ENCODE measurements around the gene SLIT3.

Gene SLIT3

DNA sequence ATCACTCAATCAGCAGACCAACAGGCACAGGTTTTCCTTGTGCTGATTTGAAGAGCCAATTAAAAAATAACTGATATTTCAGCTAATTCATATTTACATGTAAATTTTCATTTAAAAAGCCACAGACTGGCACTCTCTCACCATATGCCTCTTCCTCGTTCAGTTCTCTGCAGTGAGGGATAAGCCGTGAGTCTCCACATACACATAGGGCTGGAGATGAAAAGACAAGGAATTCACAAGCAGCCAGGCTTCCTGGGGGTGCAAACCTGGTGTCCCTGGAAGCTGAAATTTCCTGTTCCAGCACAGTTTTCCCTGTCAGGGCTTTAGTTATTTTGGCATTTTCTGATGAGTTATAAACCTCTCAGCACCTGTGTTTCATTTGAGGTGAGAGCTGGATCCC, 397.9 kb downstream of the SLIT3 start:
- DNase-seq, result no peak

DNA sequence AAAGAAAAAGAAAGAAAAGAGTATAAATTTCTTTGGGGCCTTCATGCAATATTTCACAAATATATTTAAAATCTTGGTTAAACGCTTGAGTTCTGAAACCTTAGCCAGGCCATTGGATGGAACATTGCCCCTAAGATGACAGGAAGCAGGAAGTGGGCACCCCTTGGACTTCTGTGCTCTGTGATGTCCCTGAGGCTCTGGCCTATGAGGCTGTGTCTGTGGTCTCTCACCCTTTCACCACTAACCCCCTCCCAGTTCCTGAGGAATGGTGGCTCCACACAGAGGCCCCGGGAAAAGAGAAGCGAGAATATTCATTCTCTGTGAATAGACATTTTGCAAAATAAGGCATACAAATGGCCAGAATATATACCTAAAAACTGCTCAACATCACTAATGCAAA, 401.3 kb downstream of the SLIT3 start:
- no peak for DNase-seq

DNA sequence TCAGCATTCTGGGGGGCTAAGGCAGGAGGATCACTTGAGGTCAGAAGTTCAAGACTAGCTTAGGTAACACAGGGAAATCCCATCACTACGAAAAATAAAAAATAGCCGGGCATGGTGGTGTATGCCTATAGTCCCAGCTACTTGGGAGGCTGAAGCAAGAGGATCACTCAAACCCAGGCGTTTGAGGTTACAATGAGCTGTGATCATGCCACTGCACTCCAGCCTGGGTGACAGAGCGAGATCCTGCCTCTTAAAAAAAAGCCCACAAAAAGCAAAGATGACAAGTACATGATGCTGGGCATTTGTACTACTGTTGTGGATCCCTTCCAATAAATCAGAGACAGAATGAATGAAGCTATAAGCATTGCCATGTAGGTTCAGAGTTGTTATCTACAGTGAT, 401.7 kb downstream of the SLIT3 start:
- DNase-seq, result no peak

DNA sequence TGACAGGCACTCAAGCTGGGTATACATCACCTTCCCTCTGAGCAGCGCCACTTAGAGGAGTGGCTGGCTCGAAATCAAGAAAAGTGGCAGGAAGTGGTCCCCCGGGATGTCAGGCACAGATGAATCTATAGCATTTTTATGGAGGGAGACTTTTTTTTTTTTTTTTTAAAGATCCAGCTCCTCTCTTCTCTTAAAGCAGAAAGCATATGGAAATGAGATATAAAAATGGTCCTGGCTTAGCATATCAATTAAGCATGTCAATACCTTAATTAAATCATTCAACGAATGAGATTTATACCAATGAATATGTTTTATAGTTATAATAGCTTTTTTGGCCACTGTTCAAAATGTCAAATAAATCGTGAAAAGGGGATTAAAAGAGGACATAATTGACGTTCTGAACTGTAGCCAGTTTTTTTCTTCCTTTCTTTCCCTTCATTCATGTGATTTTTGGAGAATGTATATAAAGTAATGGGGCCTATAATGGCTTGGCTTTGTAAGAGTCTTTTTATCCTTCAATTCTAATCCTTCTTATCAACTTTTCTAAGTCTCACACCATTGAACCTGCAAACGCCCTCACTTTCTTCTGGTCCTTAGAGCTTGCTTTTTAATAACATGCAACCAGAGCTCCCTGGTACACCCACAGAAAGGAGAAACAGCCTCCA, 402.6 kb downstream of the SLIT3 start:
- no peak for DNase-seq

DNA sequence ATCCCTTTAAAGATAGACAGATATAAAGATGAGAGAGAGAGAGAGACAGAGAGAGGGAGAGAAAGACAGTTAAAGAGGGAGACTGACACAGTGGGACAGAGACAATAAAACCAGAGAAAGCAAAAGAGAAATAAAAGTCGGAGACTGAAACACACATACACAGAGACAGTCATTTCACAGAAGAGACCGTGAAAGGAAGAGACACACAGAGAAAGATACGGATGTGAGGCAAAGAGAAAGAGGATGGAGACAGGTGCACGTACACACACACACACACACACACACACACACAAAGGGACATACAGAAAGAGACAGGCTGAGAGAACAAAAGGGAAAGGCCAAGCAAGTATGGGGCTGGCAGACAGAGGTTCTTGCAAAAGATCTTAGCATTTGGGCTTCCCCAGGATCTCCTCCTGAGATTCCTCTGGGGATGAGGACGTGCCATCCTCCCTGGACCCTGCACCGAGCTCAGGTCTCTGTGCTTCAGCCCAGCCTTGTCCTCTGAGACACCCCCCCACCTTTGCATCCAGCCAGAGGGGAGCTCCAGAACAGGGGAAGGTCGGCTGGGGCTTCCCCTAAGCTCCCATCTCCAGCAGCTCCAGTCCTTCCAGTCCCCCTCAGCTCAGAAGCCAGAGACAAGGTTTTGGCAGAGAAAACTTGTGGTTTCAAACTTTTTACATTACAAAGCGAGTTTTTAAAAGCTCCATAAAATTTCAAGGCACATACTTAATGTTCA, 403.4 kb downstream of the SLIT3 start:
- DNase-seq, result no peak

DNA sequence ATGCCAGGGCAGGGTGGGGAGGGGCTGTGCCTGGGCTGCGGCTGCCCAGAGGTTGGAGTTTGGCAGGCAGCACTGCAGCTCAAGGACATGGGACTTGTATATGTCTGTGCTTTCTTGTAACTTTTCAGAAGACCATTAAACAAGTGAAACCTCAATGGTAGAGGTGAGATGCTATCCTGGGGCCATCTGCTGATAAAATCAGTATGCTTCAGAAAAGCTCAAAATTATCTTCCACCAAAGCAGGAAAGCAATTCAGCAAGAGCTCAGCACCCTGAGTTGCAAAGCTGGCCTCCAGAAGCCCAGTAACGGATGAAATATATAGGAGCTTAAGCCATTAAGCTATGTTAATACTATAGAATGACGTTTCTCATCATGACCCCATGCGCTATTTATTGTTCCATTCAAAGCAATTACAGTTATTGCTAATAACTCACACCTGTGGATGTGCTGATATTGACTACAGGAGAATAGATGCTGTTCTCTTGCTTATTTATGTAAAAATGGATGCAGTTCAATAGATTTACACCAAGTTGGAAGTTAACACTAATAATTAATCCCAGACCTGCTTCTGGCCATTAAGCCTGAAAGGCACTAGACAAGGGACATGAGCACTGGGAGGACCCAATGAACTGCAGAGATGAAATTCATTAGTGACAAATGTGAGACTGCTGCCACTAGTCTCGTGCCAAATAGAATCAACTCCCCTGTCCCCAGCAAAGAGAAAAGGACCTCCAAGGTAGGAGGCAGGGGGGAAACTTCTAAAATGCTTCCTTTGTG, 405.5 kb downstream of the SLIT3 start:
- DNase-seq, result no peak

DNA sequence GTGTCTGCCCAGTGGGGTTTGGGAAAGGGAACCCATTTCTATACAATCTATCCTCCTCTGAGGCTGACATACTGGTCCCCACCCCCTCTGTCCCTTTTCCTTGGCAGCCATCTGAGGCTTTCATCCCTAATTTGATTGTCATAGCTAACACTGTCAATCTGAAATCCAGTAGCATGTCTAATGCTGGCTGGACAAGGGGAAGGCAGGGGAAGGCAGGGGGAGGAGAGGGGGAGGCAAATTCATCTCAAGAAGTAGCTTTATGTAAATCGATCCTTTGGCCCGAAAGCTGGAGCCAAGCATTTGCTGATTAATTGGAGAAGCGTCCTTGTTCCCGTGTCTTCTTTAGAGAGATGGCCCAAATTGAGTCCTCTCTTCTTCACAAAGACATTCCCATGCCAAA, 407.7 kb downstream of the SLIT3 start:
- no peak for DNase-seq

DNA sequence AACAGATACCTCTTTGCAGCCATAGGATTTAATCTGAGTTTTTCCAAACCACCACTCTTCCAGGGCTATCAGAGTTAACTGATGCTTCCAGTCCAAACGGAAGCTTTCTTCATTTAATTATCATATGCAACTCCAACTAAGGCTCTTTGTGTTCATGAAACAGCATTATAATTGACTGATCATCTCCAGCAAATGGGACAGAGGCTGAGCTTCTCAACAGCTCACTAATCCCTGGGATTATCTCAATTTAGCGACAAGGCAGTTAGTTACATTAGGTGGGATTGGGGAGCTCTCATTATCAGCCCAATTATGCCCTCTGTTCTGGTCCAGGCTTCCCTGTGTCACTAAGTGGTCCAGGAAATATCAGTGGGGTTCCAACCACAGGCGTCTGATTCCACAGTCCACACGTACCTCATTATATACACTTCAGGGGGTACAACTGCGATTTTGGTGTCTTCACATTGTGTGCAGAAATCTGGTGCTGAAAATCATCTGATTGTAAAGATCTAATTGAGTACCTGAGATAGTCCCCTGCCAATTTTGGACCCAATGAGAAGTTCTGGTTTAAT, 408.2 kb downstream of the SLIT3 start:
- no peak for DNase-seq

DNA sequence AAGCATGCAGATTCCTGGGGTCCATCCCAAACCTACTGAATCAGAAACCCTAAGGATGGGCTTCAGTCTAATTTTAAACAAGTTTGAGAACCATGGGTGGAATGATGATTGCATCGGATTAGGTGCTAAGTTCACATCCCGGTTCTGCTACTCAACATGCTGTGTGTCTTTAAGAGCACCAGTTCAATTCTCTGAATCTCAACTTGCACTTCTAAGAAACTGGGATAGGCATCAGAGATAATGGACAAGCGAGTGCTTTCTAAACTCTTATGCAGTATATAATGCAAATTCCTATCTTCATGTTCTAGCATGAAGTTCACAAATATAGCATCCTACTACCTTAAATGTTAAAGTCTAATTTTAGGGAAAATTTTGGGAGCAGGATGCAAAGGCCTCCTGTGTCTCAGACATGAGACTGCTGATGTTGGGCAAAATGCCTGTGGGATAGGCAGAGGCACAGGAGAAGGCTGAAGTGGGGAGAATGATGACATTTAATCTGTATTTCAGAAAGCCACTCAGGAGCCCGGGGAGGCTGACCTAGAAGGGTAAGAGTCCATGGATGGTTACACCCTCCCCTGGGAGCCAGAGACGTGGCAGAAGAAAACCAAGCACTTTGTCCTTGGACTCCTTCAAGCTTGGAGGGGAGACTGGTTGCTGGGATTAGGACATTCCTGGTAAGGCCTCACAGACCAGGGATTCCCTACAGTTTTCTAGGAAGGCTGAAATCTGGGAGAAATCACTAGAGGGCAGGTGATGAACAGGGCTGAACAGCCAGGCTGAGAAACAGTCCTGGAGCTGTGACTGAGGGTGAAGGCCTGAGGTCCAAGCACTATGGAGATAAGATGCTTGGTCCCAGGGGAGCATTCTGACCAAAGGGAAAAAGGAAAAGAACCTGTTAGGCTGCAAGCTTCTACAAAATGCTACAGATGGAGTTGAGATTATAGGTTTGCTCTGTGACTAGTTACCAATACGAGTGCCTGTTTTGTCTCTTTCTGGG, 409.8 kb downstream of the SLIT3 start:
- no peak for DNase-seq

DNA sequence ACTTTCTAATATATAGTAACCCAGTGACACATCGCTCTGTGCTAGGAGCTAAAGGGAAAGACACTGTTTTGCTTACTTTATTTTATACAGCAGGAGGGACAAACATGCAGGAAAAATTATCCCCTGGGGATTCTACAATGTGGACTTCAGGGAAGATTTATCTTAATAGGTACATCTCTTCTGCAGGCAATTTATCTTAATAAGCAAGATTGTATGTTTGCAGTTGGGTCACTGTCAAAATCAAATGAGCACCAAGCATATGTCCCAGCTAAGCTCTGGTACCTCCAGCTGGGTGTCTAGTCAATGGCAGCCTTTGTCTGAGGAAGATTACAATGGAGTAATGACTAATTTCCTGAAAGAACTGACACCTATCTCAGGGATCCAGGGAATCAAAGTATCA, 411.9 kb downstream of the SLIT3 start:
- DNase-seq, result no peak

DNA sequence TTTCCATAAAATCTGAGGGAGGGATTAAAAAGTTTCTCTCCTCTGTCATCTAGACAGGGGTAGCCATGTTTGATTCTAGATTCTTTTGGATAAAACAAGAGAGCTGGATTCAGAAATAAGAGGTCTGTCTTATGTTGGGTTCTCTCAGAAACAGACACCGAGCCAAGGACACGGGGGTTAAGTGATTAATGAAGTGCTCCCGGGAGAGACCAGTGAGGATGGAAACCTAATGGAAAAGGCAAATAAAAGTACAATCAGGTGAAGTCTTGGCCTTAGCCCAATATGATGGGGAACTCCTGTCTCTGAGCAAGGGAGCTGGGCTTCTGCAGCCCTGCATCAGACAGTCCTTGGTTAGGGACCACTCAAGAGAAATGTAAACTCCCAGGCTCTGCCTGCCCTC, 413.0 kb downstream of the SLIT3 start:
- DNase-seq, result no peak

DNA sequence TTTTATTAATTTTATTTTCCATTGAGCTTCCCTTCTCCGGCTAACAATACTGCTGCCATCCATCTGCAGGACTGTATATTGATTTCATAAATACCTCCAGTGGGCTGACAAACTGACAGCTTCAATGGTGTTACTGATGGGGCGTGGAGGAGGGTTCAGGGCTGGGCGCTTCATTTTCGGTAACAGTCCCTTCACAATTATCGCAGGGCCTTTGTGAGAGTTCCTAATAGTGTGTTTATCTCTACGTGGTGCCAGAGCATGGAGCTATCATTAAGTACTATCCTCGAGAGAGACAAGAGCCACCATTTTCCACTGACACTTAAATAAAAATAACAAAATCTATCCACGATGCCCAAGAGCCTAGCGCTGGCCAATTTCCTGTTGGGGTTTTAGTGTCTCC, 414.8 kb downstream of the SLIT3 start:
- no peak for DNase-seq

DNA sequence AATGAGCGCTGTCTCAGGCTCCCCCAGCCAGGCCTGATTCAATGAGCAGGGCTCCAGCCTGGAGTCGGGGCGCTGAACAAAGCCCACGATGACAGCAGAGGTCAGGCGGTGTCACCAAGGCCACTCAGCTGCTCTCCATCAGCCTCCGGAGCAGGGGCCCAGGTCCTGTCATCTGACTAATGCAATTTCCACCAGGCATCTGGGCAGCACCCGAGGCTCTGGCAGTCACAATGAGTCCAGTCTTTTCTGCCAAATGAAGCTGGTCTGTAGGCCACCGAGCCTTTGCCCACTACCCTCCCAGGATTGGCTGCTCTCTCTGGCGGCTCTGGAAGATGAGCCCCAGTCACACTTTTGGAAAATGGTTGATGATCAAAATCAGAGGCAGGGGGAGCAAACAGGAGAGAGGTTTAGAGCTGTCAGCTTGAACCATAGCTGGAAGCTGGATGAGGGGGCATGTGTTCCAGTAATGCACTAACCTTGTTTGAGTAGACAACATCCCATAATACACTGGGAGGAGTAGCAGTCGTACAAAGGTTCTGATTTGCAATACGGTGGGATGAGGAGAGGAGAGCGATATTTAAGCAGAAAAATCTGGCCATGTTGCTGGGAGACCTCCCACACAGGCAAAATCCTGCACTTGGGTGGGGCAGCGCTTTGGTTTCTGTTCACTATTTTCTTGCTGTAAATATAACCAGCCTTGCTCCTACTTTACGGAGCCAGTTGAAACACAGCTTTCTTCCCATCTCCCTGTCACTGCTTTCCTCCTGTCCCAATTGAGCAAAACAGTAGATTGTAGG, 415.4 kb downstream of the SLIT3 start:
- no peak for DNase-seq

DNA sequence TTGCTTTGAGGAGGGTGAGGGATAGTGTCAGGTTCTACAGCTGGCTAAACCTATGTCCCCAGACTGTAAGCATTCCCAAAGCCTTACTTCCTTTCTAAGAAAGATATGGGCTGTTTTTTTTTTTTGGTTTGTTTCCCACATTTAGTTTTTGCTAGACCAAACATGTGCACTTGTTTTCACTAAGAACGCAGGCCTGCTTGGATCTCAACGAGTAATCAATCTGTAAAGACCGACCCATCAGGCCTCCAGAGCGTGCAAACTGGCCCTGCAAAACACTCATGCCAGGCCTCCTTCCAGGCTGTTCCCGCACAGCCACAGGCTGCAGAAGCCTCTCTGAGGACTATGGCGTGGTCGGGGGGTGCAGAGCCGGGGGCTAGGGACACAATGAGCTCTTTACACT, 416.9 kb downstream of the SLIT3 start:
- no peak for DNase-seq

DNA sequence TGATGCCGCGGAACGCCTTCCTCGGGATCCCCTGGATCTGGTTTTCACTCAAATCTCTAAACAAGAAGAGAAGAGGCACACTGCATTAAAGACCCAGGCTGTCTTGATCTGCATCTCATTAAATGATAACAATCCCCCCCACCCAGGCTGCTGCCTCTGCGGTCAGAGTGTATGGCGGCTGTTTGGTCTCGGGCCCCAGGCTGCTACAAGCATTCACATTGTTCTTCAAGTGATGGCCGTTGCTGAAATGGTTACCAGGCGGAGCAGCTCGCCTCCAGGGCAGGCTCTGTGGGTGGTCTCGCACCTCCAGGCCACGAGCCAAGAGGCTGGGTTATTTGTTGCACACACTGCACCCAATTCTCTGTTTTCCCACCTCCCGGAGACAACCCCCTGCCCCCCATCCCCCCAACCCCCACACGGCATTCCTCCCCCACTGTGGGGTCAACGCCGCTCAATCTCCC, 417.6 kb downstream of the SLIT3 start:
- no peak for DNase-seq

DNA sequence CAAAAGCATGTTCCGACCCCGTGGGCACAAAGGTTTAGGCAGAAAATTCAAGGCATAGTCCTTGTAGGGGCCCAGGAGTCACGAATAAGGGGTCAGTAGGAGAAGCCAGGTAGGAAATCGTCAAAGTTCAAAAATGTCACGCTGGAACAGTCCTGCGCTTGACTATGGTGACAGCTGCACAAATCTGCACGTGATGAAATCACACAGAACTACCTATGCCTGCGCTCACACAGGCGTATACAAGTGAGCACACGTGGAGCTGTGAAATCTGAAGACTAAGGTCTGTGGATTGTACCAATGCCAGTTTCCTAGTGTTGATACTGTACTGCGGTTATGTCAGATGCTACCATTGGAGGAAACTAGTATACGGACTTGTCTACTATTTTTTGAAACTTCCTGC, 418.7 kb downstream of the SLIT3 start:
- no peak for DNase-seq

DNA sequence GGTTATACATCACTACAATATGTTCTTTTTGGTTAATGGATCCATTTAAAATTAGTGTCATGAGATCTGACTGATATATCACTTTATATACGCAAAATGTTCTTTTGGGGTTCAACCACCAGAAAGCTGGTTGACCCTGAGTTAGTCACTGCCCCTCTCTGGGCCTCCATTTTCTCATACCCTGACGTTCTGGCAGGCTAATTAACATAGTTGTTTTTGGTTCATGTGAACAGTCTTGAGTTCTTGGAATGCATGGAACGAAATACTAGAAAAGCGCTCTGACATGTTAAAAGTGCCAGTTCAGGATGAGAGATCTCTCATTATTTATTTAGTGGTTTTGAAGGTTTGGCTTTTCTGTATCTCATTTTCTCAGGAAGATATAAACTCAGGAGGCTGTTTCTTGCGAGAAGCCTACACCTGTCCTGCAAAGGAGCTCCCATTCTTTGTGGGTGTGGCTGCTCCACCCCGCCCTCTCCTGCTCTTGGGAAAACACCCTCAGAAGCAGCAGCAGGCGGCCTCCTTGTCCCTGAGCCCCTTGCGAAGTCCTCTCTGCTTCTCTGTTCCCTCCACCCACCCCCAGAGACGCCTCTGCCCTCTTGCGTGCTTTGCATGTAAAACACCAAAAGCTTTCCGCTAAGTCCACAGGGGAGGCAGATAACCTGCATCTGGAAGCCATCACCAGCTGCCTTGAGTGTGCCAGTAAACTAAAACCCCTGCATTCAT, 419.4 kb downstream of the SLIT3 start:
- DNase-seq, result no peak

DNA sequence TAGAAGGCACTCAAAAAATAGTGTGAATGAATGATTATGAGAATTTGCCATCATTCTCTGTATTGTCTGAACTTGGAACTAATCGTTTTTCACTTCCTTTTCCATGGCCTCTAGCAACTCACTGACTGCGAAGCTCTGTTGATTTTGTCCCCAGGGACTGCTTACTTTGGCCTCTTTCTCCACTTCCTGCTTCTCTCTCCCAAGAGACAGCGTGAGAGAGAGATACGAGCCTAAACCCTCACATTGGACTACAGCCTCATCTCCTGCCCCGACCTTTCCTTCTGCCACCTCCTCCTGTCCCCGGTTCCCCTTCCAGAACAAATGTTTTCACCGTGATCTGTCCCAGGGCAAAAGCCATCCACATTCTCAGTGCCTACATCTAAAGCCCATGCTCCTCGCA, 421.0 kb downstream of the SLIT3 start:
- DNase-seq, result no peak

DNA sequence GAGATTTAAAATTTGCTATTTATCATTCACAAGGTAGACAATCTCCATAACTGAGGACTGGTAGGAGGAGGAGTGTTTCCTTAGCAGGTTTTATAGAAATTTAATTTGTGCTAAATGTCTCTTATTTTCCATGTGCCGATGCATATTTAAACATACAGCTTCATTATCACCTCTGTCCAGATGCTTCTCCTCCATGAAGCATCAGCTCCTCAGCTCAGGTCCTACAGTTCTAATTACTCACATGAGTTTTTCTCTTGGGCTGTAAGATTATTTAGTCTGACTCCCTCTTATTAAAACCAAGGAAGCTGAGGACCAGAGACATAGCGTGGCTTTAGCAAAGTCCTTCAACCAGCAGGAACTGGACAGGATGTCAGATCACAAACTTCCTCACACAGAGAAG, 421.6 kb downstream of the SLIT3 start:
- DNase-seq, result no peak

DNA sequence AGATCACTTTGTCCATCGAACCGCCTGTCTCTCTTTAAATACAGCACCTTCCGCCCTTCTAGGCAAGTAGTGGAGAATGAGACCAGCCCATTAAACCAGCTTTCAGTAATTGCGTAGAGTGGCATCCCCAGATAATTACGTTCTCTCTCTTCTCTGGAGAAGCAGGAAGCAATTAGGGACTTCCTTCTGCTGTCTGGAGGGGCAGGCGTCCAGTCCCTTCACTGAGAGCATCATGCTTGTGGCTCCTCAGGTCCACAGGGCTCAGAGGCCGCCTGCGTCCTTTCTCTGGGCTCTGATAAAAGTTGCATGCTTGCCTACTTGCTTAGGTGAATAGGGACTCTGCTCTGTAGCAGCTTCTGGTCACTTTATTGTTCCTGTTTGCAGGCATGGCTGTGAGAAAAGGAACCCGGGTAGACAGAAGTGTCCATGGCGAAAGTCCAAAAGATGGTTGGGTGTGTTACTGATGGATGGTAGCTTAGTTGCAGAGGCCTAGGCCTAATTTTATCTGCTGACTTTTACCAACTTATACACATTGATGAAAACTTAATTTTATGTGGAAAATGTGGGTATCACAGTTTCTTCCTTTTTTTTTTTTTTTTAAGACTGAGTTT, 422.7 kb downstream of the SLIT3 start:
- DNase-seq, result no peak
